ENCODE data around the gene GLT6D1.

DNA sequence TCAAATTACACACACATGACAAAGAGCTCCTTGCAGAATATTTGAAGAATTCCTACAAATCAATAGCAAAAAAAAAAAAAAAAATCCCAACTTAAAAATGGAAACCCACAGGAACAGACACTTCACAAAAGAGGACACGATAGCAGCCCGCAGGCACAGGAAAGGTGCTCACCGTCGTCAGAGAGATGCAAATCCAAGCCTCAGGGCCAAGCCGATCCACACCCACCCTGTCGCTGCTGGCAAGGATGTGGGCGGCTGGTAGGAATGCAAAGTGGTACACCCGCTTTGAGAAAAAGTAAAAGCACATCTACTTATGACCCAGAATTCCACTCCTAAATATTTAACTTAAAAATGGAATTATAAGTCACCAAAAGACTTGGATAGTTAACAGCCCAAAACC is 34.6 kb upstream of the GLT6D1 start:
- TF ChIP-seq, protein P1, sequence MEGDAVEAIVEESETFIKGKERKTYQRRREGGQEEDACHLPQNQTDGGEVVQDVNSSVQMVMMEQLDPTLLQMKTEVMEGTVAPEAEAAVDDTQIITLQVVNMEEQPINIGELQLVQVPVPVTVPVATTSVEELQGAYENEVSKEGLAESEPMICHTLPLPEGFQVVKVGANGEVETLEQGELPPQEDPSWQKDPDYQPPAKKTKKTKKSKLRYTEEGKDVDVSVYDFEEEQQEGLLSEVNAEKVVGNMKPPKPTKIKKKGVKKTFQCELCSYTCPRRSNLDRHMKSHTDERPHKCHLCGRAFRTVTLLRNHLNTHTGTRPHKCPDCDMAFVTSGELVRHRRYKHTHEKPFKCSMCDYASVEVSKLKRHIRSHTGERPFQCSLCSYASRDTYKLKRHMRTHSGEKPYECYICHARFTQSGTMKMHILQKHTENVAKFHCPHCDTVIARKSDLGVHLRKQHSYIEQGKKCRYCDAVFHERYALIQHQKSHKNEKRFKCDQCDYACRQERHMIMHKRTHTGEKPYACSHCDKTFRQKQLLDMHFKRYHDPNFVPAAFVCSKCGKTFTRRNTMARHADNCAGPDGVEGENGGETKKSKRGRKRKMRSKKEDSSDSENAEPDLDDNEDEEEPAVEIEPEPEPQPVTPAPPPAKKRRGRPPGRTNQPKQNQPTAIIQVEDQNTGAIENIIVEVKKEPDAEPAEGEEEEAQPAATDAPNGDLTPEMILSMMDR (IDR thresholded peaks at IDR 0.05): no peak
- TF ChIP-seq POLR2AphosphoS5 (IDR thresholded peaks at IDR 0.05): no peak
- TF ChIP-seq EP300 (IDR thresholded peaks at IDR 0.05; ENCODE audit: low read depth): no peak

Measured in transverse colon (tissue), 4 donors.